GM19023 (cell line): ENCODE data around the gene SFT2D1.

Source experiments
- ATAC-seq: cut with Tn5 transposase; IDR thresholded peaks from one replicate; pipeline ENCODE4 v1.9.1; 2021; ENCODE audit warnings: mild to moderate bottlenecking, moderate library complexity; ENCODE audit not compliant: unreplicated experiment

SFT2D1 gene

GRCh38 chr6:166335378-166336302 is 6.7 kb downstream of the SFT2D1 start:
- ATAC-seq, result peak; percentile 42

GRCh38 chr6:166334878-166335277 is 7.5 kb downstream of the SFT2D1 start:
- no peak for ATAC-seq

GRCh38 chr6:166333172-166333995 is 9.0 kb downstream of the SFT2D1 start:
- ATAC-seq, result peak; percentile 59

DNA sequence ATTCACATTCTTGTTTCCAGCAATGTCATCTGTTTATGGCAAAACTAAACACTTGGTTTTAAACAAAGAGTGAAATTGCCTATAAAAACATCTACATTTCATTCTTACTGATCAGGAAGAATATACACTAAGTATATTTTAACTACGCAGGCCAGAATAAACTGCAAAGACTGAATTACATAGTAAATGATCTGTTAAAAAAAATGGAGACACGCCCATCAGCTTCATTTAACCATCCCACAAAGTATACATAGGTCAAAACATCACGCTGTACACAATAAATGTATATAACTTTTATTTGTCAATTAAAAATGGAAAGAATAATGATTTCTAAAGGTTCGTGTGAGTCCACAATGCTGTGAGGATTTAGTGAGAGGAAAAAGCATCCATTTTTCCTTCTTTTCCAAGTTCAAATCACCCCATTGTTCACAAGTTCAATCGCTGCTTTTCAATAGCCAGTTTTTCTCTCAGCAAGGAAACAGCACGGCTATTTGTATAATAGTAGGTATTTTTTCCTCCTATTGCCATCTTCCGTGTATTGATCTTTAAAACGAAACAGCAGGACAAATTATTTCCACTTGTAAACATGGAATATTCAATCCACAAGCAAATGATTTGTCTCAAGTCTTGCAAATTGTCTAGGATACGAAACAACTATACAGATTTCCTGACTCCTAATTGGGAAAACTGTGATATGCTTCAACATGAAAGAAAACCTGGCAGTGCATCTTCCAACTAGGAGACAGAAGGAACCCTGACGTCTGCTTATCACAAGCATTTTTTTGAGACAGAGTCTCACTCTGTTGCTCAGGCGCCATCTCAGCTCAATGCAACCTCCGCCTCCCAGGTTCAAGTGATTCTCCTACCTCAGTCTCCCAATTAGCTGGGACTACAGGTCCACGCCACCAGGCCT is 10.6 kb downstream of the SFT2D1 start:
- no peak for ATAC-seq

DNA sequence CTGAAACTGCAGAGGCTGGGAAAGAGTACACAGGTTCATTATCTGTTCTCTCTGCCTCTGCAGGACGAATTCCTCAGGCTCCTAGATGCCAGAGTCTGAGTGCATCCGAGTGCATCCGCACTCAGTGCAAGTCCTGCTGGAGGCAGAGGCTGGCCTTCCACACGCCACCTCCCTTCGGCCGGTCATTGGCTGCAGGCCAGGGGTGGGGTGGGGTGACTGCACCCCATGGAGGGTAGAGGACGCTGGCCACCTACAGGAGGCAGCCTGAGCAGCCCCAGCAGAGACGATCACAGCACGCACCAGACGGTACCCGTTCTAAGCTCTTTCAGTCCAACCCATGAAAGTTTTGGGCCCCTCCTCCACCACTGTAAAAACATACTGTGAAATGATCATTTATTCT is 11.7 kb downstream of the SFT2D1 start:
- ATAC-seq, result no peak

DNA sequence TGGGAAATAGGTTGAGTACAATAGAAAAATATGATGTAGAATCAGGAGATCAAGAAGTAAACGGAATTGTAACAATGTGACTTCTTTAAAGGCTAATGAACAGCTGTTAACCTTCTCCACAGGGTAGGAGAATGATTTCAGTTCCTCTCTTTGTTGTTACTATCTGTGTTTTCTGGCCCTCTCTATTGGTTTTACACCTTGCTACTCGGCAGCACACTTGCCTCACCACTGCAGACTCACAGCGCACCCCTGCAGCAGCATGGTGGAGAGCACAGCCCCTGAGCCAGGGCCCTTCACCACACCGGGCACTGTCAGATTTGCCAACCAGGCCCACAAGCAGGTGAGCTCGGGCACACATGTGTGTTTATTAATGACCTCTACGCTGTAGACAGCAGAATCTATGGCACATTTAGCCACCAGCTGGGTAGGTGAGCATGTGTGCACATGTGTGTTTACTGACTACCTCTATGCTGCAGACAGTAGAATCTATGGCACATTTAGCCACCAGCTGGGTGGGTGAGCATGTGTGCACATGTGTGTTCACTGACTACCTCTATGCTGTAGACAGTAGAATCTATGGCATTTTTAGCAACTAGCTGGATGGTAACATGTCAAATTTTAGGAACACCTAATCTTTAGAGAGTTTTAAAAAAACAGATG is 16.8 kb downstream of the SFT2D1 start:
- ATAC-seq, result no peak

DNA sequence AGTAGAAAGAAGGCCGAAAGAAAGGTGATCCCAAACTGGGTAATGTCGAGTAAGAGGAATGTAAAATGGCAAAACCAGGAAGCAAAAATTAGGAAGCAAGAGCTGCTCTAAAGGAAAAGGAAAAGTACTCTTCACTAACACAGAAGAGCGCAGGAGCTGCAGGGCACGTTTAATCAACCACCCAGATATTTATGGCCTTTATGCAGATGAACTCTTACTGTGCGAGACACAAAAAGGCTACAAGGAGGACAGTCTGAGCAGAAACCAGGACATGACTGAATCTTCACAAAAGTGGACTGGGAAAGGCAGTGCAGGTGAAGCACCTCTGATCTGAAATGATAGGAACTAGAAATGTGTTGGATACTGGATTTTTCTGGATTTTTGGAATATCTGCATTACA is 18.9 kb downstream of the SFT2D1 start:
- no peak for ATAC-seq

DNA sequence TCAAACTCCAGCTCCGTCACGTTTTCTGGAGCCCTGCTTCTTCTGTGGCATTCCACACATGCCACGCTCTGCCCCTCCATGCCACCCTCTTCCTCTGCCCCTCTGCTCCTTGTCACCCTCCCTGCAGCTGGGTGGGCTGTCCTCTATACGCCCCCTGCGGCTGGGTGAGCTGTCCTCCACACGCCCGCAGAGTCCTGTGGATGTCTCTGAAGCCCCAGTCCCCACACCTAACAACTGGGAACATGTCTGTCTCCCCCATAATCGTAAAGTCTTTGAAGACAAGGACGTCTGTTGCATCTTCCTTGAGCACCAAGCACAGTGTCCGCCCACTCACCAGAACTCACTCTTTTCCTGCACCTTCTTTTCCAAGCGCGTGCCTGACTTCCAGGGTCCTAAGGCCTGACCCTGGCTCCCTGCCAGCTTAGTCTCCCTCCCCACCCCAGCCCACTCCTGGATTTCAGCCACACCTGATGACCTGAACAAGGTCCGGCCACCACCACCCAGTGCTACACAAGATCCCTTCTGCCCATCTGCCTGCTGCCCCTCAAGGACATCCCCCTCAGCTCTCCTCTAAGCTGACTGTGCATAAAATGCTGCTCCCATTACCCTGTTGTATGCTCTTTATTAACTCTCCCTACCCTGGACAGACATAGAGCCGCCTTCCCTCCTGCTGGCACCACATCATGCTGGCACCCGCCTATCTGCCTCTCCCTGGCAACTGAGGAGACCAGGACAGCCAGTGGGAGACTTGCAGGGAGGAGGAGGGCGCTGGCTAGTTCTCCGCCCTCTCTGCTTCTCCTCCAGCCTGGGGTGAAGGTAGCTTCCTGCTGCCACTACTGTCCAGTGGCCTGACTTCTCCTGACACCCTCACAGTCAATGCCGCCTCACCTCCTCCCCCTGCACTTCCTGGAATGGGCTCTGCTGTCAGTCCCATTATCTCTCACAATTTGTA is 23.4 kb downstream of the SFT2D1 start:
- ATAC-seq, result no peak

DNA sequence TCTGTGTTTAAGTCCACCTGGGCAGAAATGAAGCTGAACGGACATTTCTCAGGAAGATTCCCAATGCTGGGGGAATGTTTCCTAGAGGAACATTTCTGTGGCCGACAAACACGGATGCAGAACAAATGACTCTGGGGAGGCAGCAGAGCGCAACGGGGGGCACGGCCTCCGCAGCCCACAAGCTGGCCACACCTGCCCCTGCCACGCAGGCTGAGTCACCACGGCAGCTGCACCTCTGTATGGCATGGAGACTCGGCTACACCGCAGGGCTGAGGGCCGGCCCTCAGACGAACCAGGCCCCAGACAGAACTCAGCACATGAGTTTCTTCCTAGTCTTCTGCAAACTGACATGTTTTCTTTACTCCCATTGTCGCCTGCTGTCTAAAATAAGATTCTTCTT is 24.1 kb downstream of the SFT2D1 start:
- no peak for ATAC-seq

- no peak for ATAC-seq
Observed at GRCh38 chr6:166317261-166318212, 24.8 kb downstream of the SFT2D1 start.

GRCh38 chr6:166315436-166315835 is 26.9 kb downstream of the SFT2D1 start:
- no peak for ATAC-seq

- no peak for ATAC-seq
Observed at GRCh38 chr6:166314454-166314853, 27.9 kb downstream of the SFT2D1 start.

DNA sequence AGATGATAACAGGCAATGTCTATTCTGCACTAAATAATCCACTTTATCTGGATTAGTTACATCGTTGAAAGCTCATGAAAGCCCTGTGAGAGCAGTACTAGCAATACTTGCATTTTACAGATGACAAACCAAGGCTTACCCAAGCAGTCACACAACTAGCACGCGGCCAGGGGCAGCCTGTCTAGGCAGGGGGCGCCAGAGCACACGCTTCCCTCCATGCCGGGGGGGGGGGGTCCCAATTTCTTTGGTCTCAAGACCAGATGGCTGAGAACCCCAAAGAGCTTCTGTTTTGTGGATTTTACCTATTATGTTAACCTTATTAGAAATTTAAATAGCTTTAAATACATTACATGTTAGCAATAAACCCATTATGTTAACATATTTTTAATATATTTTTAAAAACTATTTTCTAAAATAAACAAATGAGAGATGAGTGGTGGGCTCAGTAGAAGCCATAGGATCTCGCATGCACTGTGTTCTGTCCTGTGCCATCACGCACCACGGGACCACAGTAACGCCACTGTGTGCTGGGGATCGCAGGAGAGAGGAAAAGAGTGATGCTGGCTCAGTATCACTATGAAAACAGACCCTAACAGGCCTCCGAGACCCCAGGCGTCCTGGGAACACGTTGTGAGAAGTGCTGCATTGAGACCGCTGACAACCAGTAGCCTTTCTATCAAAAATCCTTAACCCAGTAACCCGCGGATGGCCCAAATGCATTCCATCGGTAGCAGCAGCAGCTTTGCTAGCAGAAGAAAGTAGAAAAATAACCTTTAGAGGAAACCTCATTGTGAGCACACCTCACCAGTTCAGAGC is 28.9 kb downstream of the SFT2D1 start:
- peak; percentile 40 for ATAC-seq

DNA sequence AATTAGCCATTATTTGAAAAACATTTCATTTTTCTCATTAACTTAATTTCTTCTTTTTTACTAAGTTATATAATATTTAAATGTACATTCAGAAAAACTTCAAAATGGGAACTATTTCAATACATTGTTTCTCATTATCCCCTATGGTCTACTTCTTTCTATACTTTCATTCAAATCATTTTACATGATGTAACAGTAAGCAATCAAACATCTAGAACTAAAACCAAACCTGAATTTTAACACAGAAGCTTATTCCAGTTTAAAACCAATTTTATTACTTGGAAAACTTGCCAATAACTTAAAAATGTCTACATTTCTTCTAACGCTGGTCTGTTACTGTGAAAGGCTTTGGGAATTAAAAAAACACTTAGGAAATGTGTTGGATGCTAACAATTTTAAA is 29.5 kb downstream of the SFT2D1 start:
- no peak for ATAC-seq

GRCh38 chr6:166310634-166311033 is 31.7 kb downstream of the SFT2D1 start:
- no peak for ATAC-seq

GRCh38 chr6:166309977-166310376 is 32.4 kb downstream of the SFT2D1 start:
- ATAC-seq, result no peak
